Liver (tissue), 9 donors: ENCODE results near the gene GOLGA7B. TPM values are rescaled to one million over a fixed set of nuclear protein-coding genes. Genes with fewer than 3 reads are reported as not detected.
"Not testable (repeated sequence)": the region's sequence is repeated elsewhere in the genome, so short reads cannot be mapped to it uniquely, and the experiment has no call there.

ENCODE experiments used
- DNase-seq: peaks from one replicate; pipeline ENCODE4 v3.0.0-alpha.2; 2017; ENCODE audit warnings: low spot score
- H3K27ac ChIP-seq, 2 donors: one replicate each; pipeline ENCODE4 v1.7.0; 2013; ENCODE audit warnings: inconsistent platforms in 2 of 2, low read length in 2 of 2, control low read depth in 1 of 2, low read depth in 1 of 2, mild to moderate bottlenecking in 1 of 2
- H3K27me3 ChIP-seq, 4 donors: one replicate each; pipeline versions ENCODE4 v1.6.1 to v1.7.0; 2013; ENCODE audit warnings: low read length in 3 of 4, inconsistent platforms in 1 of 4, mild to moderate bottlenecking in 1 of 4, moderate library complexity in 1 of 4; ENCODE audit not compliant: control insufficient read depth in 4 of 4, insufficient read depth in 4 of 4
- H3K36me3 ChIP-seq, 4 donors: one replicate each; pipeline versions ENCODE4 v1.6.1 to v1.7.0; 2013; ENCODE audit warnings: low read length in 3 of 4, mild to moderate bottlenecking in 3 of 4, low read depth in 1 of 4, moderate library complexity in 1 of 4; ENCODE audit not compliant: control insufficient read depth in 4 of 4, insufficient read depth in 3 of 4
- H3K4me1 ChIP-seq, 4 donors: one replicate each; pipeline versions ENCODE4 v1.6.1 to v1.7.0; 2013; ENCODE audit warnings: low read length in 3 of 4, mild to moderate bottlenecking in 3 of 4, moderate library complexity in 1 of 4; ENCODE audit not compliant: control insufficient read depth in 4 of 4, insufficient read depth in 4 of 4
- H3K4me3 ChIP-seq, 3 donors: one replicate each; pipeline versions ENCODE4 v1.6.1 to v1.7.0; 2013; ENCODE audit warnings: low read length in 3 of 3, control low read depth in 1 of 3, low read depth in 1 of 3, mild to moderate bottlenecking in 1 of 3
- H3K9ac ChIP-seq, 2 donors: one replicate each; pipeline ENCODE4 v1.7.0; 2013; ENCODE audit warnings: low read length in 2 of 2, mild to moderate bottlenecking in 2 of 2, moderate library complexity in 2 of 2, control low read depth in 1 of 2, low read depth in 1 of 2
- H3K9me3 ChIP-seq, 4 donors: one replicate each; pipeline versions ENCODE4 v1.6.1 to v1.7.0; 2013; ENCODE audit warnings: low read length in 3 of 4; ENCODE audit not compliant: control insufficient read depth in 4 of 4
- EGR1 ChIP-seq, 2 donors: IDR thresholded peaks; 2 replicates each; pipeline ENCODE4 v1.6.1; 2016 to 2018; ENCODE audit warnings: antibody characterized with exemption in 2 of 2, low read depth in 2 of 2
- FOXA1 ChIP-seq: IDR thresholded peaks from 2 replicates; pipeline ENCODE4 v1.6.1; 2016; ENCODE audit warnings: antibody characterized with exemption
- FOXA2 ChIP-seq: IDR thresholded peaks from 2 replicates; pipeline ENCODE4 v1.6.1; 2016; ENCODE audit warnings: antibody characterized with exemption
- HNF4A ChIP-seq, 2 donors: conservative IDR thresholded peaks; 2 replicates each; pipeline ENCODE4 v1.6.1; 2016; ENCODE audit warnings: antibody characterized with exemption in 2 of 2, mild to moderate bottlenecking in 2 of 2
- HNF4G ChIP-seq: IDR thresholded peaks from 2 replicates; pipeline ENCODE4 v1.6.1; 2016; ENCODE audit warnings: antibody characterized with exemption
- JUND ChIP-seq, 2 donors: IDR thresholded peaks; 2 replicates each; pipeline ENCODE4 v1.6.1; 2016; ENCODE audit warnings: antibody characterized with exemption in 2 of 2
- NR2F2 ChIP-seq: IDR thresholded peaks from 2 replicates; pipeline ENCODE4 v1.6.1; 2016; ENCODE audit warnings: antibody characterized with exemption
- RXRA ChIP-seq, 2 donors: IDR thresholded peaks; 2 replicates each; pipeline ENCODE4 v1.6.1; 2017 to 2018; ENCODE audit warnings: antibody characterized with exemption in 2 of 2, mild to moderate bottlenecking in 1 of 2
- YY1 ChIP-seq: IDR thresholded peaks from 2 replicates; pipeline ENCODE4 v1.6.1; 2016; ENCODE audit warnings: antibody characterized with exemption, mild to moderate bottlenecking
- WGBS: extraction: QIAGEN DNeasy Blood & Tissue Kit; methylation state at CpG from one replicate; pipeline ENCODE4 v1.1.7; 2013; 5-methylcytosine and 5-hydroxymethylcytosine counted together
- polyA plus RNA-seq, 2 donors: library from polyadenylated mRNA; stranded (reverse) in 1 of 2; unstranded in 1 of 2; fragments of 200-250 nt in 1 of 2; fragments of >200 nt in 1 of 2; fragmentation: Nextera tagmentation in 1 of 2; extraction: Ambion mirVana in 1 of 2; gene quantifications; one replicate each; pipeline versions ENCODE4 v1.2.1 to v1.2.3, GENCODE V29; 2013 to 2015
- total RNA-seq, 2 donors: library from RNA; depleted of rRNA; stranded (reverse); fragments of >200 nt; gene quantifications; one replicate each; pipeline ENCODE4 v1.2.3, GENCODE V29; 2014
- TF ChIP-seq, protein P1 (sequence below): IDR thresholded peaks from 2 replicates; pipeline ENCODE4 v1.6.1; 2016; ENCODE audit warnings: antibody characterized with exemption
- TF ChIP-seq, protein P2 (sequence below): IDR thresholded peaks from 2 replicates; pipeline ENCODE4 v1.6.1; 2016; ENCODE audit warnings: antibody characterized with exemption
- TF ChIP-seq, protein P3 (sequence below): fragments of 150-350 bp; IDR thresholded peaks from 2 replicates; pipeline ENCODE4 v1.5.1; 2017; ENCODE audit warnings: improper control_type of control experiment, low read depth, low read length; ENCODE audit not compliant: missing input control
- TF ChIP-seq, protein P4 (sequence below): IDR thresholded peaks from 2 replicates; pipeline ENCODE4 v1.6.1; 2016; ENCODE audit warnings: antibody characterized with exemption, mild to moderate bottlenecking
- donor health status: healthy.
- donor health status: healthy.
- donor health status: healthy.
- donor health status: healthy.
- donor health status: healthy.

Gene GOLGA7B
- total and polyA plus RNA-seq, 4 donors = 0.05 to 0.63 (median 0.40) TPM

DNA sequence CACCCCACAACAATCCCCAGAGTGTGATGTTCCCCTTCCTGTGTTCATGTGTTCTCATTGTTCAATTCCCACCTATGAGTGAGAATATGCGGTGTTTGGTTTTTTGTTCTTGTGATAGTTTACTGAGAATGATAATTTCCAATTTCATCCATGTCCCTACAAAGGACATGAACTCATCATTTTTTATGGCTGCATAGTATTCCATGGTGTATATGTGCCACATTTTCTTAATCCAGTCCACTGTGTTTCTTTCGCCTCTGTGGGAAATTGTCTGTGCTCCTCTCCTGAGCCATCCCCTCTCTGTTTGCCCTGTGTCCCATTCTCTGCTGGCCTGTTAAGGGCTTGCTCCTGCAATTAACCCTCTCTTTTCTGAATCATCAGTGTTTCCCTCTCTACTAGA is 5.7 kb upstream of the GOLGA7B start:
- 91% methylated on average over 1 of the region's 2 CpGs for WGBS
- H3K27ac ChIP-seq, H3K9ac ChIP-seq, H3K4me1 ChIP-seq, H3K27me3 ChIP-seq, DNase-seq, H3K36me3 ChIP-seq, H3K4me3 ChIP-seq, H3K9me3 ChIP-seq: not testable (repeated sequence)

DNA sequence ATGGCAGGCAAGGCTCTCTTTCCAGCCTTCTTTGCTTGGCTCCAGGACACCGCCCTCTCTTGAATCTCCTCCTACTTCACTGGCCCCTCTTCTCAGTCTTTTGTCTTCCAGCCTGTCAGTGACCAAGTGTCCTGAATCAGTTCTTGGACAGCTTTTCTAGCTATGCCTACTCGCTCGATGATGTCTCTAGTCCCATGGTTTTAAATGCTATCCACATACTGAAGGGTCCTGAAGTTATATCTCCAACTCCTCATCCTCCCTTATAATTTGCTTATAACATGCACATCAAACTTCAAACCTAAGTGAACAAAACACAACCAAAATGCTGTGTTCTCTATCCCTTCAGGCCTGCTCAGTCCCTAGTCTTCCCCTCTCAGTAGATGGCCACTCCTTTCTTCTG is 5.0 kb upstream of the GOLGA7B start:
- TF ChIP-seq JUND (IDR thresholded peaks at IDR 0.05) (no peak), FOXA2 (no peak), FOXA1 (no peak), EGR1 (IDR thresholded peaks at IDR 0.05; ENCODE audit: low read depth in 2 of 2) (no peak)
- H3K4me1 ChIP-seq = no peaks in the 10 kb centered on the region
- WGBS = 93% methylated on average over 3 of the region's 3 CpGs
- no peak overlapping the region for H3K27ac ChIP-seq
- H3K36me3 ChIP-seq = no peaks in the 10 kb centered on the region
- DNase-seq = no peak
- H3K9ac ChIP-seq = no peak overlapping the region
- H3K27me3 ChIP-seq = peaks cover 0 to 7% (median 2%) of the 10 kb centered on the region in 4 donors
- H3K9me3 ChIP-seq = peaks cover 0 to 2% (median 1%) of the 10 kb centered on the region in 4 donors
- no peak overlapping the region for H3K4me3 ChIP-seq

DNA sequence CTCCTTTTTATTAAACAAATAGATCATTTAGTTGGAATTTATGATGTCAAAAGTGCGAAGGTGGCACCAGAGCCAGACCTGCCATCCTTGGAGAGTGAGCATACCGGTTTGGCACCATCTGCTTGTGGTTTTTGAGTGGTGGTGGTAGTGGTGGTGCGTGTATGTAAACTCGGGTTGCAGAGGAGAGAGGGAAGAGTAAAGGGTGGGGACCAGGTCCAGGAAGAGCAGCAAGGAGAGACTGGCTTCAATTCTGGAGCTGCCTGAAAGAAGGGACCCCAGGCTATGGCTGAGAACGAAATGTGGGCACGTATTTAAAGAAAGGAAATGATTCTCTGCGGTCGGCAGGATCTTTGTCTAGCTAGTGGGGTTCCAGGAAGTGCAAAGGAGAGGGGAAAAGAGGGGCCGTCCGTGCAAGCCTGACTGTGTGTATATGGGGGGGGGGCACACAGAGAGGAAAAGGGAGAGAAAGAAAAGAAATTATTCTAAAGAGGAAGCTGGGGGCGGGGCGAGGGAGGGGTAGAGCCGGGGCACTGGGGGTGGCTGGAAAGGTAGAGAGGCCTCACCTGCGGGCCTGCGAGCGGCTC is 448 bp upstream of the GOLGA7B start:
- H3K4me3 ChIP-seq = peak overlapping the region in 2 of 3 donors; percentile 34 to 68
- no peak for DNase-seq
- no peak overlapping the region for H3K9ac ChIP-seq
- H3K27me3 ChIP-seq = peaks cover 0 to 8% (median 1%) of the 10 kb centered on the region in 4 donors
- peaks cover 0 to 1% (median under 1%) of the 10 kb centered on the region in 4 donors for H3K9me3 ChIP-seq
- WGBS = 8% methylated on average over 16 of the region's 16 CpGs
- peaks cover 0 to 2% (median 0%) of the 10 kb centered on the region in 4 donors for H3K4me1 ChIP-seq
- H3K27ac ChIP-seq = no peak overlapping the region
- H3K36me3 ChIP-seq = no peaks in the 10 kb centered on the region
- TF ChIP-seq FOXA1 (no peak), RXRA (IDR thresholded peaks at IDR 0.05) (no peak), YY1 (no peak), NR2F2 (no peak), HNF4A (conservative IDR thresholded peaks at IDR 0.05) (no peak), HNF4G (no peak)
- TF ChIP-seq, protein P1, sequence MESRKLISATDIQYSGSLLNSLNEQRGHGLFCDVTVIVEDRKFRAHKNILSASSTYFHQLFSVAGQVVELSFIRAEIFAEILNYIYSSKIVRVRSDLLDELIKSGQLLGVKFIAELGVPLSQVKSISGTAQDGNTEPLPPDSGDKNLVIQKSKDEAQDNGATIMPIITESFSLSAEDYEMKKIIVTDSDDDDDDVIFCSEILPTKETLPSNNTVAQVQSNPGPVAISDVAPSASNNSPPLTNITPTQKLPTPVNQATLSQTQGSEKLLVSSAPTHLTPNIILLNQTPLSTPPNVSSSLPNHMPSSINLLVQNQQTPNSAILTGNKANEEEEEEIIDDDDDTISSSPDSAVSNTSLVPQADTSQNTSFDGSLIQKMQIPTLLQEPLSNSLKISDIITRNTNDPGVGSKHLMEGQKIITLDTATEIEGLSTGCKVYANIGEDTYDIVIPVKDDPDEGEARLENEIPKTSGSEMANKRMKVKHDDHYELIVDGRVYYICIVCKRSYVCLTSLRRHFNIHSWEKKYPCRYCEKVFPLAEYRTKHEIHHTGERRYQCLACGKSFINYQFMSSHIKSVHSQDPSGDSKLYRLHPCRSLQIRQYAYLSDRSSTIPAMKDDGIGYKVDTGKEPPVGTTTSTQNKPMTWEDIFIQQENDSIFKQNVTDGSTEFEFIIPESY = no peak

DNA sequence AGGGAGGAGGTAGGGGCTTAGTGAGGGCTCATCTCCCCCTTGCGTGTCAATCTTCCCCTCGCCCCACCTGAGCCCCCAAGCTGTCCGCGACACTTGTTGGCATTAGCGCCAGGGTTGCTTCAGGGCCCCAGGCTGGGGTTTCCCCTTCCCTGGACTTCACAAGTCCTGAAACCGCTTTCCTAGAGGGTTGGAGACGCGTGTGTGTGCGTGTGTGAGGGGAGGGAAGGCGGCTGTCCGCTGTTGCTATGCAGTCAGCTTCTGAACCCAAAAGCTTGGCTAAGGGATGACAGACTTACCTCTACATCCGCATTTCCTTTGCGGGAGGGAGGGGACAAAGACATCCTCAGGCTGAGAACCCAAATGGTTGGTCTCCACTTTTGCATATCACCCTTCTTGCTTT is 803 bp downstream of the GOLGA7B start:
- TF ChIP-seq YY1 = no peak
- TF ChIP-seq, protein P2, sequence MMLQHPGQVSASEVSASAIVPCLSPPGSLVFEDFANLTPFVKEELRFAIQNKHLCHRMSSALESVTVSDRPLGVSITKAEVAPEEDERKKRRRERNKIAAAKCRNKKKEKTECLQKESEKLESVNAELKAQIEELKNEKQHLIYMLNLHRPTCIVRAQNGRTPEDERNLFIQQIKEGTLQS = no peak
- TF ChIP-seq, protein P3, sequence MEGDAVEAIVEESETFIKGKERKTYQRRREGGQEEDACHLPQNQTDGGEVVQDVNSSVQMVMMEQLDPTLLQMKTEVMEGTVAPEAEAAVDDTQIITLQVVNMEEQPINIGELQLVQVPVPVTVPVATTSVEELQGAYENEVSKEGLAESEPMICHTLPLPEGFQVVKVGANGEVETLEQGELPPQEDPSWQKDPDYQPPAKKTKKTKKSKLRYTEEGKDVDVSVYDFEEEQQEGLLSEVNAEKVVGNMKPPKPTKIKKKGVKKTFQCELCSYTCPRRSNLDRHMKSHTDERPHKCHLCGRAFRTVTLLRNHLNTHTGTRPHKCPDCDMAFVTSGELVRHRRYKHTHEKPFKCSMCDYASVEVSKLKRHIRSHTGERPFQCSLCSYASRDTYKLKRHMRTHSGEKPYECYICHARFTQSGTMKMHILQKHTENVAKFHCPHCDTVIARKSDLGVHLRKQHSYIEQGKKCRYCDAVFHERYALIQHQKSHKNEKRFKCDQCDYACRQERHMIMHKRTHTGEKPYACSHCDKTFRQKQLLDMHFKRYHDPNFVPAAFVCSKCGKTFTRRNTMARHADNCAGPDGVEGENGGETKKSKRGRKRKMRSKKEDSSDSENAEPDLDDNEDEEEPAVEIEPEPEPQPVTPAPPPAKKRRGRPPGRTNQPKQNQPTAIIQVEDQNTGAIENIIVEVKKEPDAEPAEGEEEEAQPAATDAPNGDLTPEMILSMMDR = no peak
- TF ChIP-seq, protein P4, sequence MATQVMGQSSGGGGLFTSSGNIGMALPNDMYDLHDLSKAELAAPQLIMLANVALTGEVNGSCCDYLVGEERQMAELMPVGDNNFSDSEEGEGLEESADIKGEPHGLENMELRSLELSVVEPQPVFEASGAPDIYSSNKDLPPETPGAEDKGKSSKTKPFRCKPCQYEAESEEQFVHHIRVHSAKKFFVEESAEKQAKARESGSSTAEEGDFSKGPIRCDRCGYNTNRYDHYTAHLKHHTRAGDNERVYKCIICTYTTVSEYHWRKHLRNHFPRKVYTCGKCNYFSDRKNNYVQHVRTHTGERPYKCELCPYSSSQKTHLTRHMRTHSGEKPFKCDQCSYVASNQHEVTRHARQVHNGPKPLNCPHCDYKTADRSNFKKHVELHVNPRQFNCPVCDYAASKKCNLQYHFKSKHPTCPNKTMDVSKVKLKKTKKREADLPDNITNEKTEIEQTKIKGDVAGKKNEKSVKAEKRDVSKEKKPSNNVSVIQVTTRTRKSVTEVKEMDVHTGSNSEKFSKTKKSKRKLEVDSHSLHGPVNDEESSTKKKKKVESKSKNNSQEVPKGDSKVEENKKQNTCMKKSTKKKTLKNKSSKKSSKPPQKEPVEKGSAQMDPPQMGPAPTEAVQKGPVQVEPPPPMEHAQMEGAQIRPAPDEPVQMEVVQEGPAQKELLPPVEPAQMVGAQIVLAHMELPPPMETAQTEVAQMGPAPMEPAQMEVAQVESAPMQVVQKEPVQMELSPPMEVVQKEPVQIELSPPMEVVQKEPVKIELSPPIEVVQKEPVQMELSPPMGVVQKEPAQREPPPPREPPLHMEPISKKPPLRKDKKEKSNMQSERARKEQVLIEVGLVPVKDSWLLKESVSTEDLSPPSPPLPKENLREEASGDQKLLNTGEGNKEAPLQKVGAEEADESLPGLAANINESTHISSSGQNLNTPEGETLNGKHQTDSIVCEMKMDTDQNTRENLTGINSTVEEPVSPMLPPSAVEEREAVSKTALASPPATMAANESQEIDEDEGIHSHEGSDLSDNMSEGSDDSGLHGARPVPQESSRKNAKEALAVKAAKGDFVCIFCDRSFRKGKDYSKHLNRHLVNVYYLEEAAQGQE = peak; percentile 21
- no peak for TF ChIP-seq JUND (IDR thresholded peaks at IDR 0.05)
- TF ChIP-seq RXRA (IDR thresholded peaks at IDR 0.05) = no peak
- H3K9me3 ChIP-seq = no peaks in the 10 kb centered on the region
- peaks cover 0 to 8% (median 0%) of the 10 kb centered on the region in 4 donors for H3K27me3 ChIP-seq
- H3K4me1 ChIP-seq = peaks cover 0 to 2% (median 0%) of the 10 kb centered on the region in 4 donors
- WGBS = 23% methylated on average over 13 of the region's 13 CpGs
- H3K4me3 ChIP-seq = peak overlapping the region in 1 of 3 donors; percentile 68
- no peak overlapping the region for H3K9ac ChIP-seq
- no peaks in the 10 kb centered on the region for H3K36me3 ChIP-seq
- no peak overlapping the region for H3K27ac ChIP-seq
- no peak for DNase-seq
